ENCODE measurements around the gene ZNF148. TPM values are rescaled to one million over a fixed set of nuclear protein-coding genes. Genes with fewer than 3 reads are reported as not detected.
A peak's percentile ranks its signal among the peaks of the same experiment; 100 is the strongest.

Gene ZNF148
- polyA plus RNA-seq, 2 donors: 2.6 to 3.6 TPM

DNA sequence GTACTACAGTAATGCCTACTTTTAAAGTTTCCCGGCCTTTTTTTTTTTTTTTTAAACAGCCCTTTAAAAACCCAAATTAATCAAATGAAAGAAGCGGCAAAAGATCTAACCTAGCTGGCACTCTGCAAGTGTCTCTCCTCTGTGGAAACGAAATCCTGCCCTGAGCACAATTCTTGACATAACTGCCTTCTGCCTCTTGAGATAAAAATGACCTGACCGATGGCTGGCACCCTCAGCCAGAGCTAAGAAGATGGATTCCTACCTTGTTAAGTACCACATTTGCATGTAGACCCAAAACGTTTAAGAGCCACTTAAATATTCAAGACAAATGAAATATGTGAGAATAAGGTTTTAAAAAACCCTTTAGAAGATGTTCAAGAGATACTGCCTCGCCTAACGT is 146.0 kb downstream of the ZNF148 start:
- WGBS, 2 donors: 81 to 85% methylated on average over 7 of the region's 7 CpGs
- H3K4me3 ChIP-seq (ENCODE audit: low read depth in 1 of 2, low read length in 2 of 2): no peak overlapping the region
- H3K4me1 ChIP-seq (ENCODE audit: control insufficient read depth in 2 of 2, insufficient read depth in 2 of 2, low read length in 1 of 2): no peaks in the 10 kb centered on the region
- peaks cover 0 to 9% of the 10 kb centered on the region in 2 donors for H3K36me3 ChIP-seq (ENCODE audit: control insufficient read depth in 2 of 2, insufficient read depth in 2 of 2, low read length in 1 of 2)
- H3K9me3 ChIP-seq (ENCODE audit: control insufficient read depth in 2 of 2, insufficient read depth in 1 of 2, low read depth in 1 of 2, low read length in 1 of 2): no peaks in the 10 kb centered on the region
- no peak overlapping the region for H3K27ac ChIP-seq (ENCODE audit: low read depth in 2 of 2, low read length in 1 of 2)
- no peaks in the 10 kb centered on the region for H3K27me3 ChIP-seq (ENCODE audit: control insufficient read depth in 1 of 2, insufficient read depth in 2 of 2, low read length in 2 of 2)

DNA sequence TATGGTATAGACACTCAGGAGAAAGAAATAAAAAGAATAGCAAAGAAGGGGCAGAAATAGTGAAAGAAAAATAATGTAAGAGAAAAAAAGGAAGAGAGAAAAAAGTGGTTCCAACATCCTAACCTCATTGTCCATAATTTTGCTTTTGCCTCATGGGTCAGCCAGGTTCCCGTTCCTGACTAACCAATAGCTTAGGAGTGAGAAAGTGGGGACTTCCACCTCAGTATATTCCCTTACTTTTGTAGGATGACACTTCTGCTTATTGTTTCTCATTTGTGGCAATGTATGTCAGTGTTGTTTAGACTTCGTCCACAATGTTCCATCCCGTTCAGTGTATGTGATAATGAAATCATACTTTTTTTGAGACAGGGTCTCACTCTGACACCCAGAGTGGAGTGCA is 153.3 kb downstream of the ZNF148 start:
- 76 to 78% methylated on average over 3 of the region's 3 CpGs for WGBS, 2 donors
- no peaks in the 10 kb centered on the region for H3K27me3 ChIP-seq (ENCODE audit: control insufficient read depth in 1 of 2, insufficient read depth in 2 of 2, low read length in 2 of 2)
- no peaks in the 10 kb centered on the region for H3K36me3 ChIP-seq (ENCODE audit: control insufficient read depth in 2 of 2, insufficient read depth in 2 of 2, low read length in 1 of 2)
- no peak overlapping the region for H3K4me3 ChIP-seq (ENCODE audit: low read depth in 1 of 2, low read length in 2 of 2)
- no peaks in the 10 kb centered on the region for H3K4me1 ChIP-seq (ENCODE audit: control insufficient read depth in 2 of 2, insufficient read depth in 2 of 2, low read length in 1 of 2)
- H3K27ac ChIP-seq (ENCODE audit: low read depth in 2 of 2, low read length in 1 of 2): no peak overlapping the region
- H3K9me3 ChIP-seq (ENCODE audit: control insufficient read depth in 2 of 2, insufficient read depth in 1 of 2, low read depth in 1 of 2, low read length in 1 of 2): no peaks in the 10 kb centered on the region

DNA sequence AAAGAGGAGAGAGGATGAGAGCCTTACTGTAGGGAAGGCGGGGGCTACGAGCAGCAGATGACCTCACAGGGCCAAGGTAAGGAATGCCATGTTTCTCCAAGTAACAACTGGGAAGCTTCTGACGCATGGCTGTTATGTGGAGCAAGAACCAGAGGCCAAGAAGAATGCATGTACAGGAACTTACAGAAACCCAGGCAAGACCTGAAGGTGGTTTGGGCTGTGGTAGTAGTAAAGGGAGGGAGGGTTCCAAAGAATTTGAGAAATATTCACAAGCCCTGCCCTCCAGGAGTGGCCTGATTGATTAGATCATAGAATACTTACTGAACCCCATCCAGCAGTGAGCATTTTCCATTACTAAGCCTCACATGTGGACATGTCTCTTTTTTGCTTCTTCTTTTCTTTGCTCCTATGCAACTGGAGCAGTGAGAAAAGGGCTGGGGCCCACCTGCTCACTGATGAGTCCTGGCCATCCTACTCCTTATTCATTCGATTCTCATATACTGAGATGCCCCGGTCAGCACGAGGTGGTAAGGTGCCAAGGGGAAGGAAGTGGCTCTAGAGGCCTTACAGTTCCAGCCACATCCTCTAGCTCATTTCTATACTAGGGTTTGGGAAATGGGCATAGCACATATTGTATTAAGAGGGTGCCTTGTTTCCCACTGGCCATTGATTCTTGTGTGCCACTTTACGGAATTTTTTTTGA is 154.2 kb downstream of the ZNF148 start:
- Histone ChIP-seq H3K9me3 (ENCODE audit: control insufficient read depth in 2 of 2, insufficient read depth in 1 of 2, low read depth in 1 of 2, low read length in 1 of 2) (no peaks in the 10 kb centered on the region), H3K36me3 (ENCODE audit: control insufficient read depth in 2 of 2, insufficient read depth in 2 of 2, low read length in 1 of 2) (no peaks in the 10 kb centered on the region), H3K27ac (ENCODE audit: low read depth in 2 of 2, low read length in 1 of 2) (no peak overlapping the region), H3K4me3 (ENCODE audit: low read depth in 1 of 2, low read length in 2 of 2) (no peak overlapping the region), H3K27me3 (ENCODE audit: control insufficient read depth in 1 of 2, insufficient read depth in 2 of 2, low read length in 2 of 2) (no peaks in the 10 kb centered on the region), H3K4me1 (ENCODE audit: control insufficient read depth in 2 of 2, insufficient read depth in 2 of 2, low read length in 1 of 2) (no peaks in the 10 kb centered on the region)
- WGBS, 2 donors: 77 to 80% methylated on average over 7 of the region's 7 CpGs

DNA sequence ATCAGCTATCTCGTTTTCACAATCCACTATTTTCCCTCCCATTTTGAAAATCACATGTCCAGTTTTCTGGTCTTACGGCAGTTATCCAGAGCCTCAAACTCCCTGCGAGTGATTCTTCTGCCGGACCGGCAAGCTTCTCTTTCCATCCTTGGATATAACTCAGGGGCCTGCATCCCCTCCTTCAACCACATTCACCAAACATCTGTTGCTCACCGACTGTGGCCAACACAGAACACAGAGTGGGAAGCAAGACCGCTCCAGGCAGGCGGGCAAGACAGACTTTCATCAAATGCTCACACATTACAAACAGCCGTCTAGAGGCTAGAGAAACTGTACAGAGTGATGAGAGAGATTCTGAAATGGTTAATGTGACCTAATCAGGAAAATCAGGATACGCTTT is 154.9 kb downstream of the ZNF148 start:
- no peaks in the 10 kb centered on the region for H3K27me3 ChIP-seq (ENCODE audit: control insufficient read depth in 1 of 2, insufficient read depth in 2 of 2, low read length in 2 of 2)
- H3K27ac ChIP-seq (ENCODE audit: low read depth in 2 of 2, low read length in 1 of 2): no peak overlapping the region
- 85 to 86% methylated on average over 10 of the region's 10 CpGs for WGBS, 2 donors
- no peaks in the 10 kb centered on the region for H3K36me3 ChIP-seq (ENCODE audit: control insufficient read depth in 2 of 2, insufficient read depth in 2 of 2, low read length in 1 of 2)
- no peaks in the 10 kb centered on the region for H3K9me3 ChIP-seq (ENCODE audit: control insufficient read depth in 2 of 2, insufficient read depth in 1 of 2, low read depth in 1 of 2, low read length in 1 of 2)
- H3K4me3 ChIP-seq (ENCODE audit: low read depth in 1 of 2, low read length in 2 of 2): no peak overlapping the region
- H3K4me1 ChIP-seq (ENCODE audit: control insufficient read depth in 2 of 2, insufficient read depth in 2 of 2, low read length in 1 of 2): no peaks in the 10 kb centered on the region

DNA sequence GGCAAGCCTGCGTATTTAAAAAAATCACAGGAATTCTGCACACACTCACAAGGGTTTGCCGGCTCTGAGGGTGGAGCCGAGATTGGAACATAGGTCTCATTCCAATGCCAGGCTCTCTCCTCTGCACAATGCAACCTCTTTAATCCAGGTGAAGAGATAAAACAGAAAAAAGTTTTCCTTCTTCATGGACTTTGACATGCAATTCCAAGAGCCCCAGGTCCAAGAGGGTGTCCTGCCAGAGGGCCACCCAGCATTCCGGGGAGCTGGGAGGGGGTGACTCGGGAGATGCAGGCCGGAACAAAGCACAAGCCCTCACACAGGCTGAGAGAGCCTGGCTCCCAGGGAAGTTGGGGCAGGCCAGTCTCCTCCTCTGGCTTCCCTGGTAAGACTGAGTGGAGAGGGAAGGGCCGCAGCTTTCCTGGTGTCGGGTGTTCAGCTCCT is 155.8 kb downstream of the ZNF148 start:
- Histone ChIP-seq H3K27me3 (ENCODE audit: control insufficient read depth in 1 of 2, insufficient read depth in 2 of 2, low read length in 2 of 2) (no peaks in the 10 kb centered on the region), H3K36me3 (ENCODE audit: control insufficient read depth in 2 of 2, insufficient read depth in 2 of 2, low read length in 1 of 2) (no peaks in the 10 kb centered on the region), H3K4me3 (ENCODE audit: low read depth in 1 of 2, low read length in 2 of 2) (no peak overlapping the region), H3K4me1 (ENCODE audit: control insufficient read depth in 2 of 2, insufficient read depth in 2 of 2, low read length in 1 of 2) (no peaks in the 10 kb centered on the region), H3K9me3 (ENCODE audit: control insufficient read depth in 2 of 2, insufficient read depth in 1 of 2, low read depth in 1 of 2, low read length in 1 of 2) (no peaks in the 10 kb centered on the region), H3K27ac (ENCODE audit: low read depth in 2 of 2, low read length in 1 of 2) (no peak overlapping the region)
- WGBS, 2 donors: 46 to 60% methylated on average over 8 of the region's 8 CpGs

DNA sequence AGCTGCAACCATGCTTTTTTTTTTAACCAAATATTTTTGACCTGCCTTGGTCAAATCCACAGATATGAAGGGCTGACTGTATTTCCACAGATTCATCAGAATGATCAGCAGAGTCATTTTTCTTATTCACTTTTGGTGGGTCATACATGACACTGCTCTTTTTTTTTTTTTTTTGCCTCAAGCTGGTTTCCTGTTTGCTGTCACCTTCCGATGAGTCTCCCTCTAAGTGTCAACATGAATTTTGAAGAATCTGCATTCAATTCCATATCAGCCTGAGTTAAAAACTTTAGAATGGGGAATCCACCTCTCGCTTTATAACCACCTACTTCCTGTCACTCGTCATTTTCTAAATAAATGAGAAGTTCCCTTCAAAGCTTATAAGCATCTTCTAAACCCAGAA is 160.4 kb downstream of the ZNF148 start:
- 62 to 65% methylated on average over 3 of the region's 3 CpGs for WGBS, 2 donors
- H3K4me1 ChIP-seq (ENCODE audit: control insufficient read depth in 2 of 2, insufficient read depth in 2 of 2, low read length in 1 of 2): peaks cover 0 to 6% of the 10 kb centered on the region in 2 donors
- H3K9me3 ChIP-seq (ENCODE audit: control insufficient read depth in 2 of 2, insufficient read depth in 1 of 2, low read depth in 1 of 2, low read length in 1 of 2): no peaks in the 10 kb centered on the region
- no peak overlapping the region for H3K4me3 ChIP-seq (ENCODE audit: low read depth in 1 of 2, low read length in 2 of 2)
- no peak overlapping the region for H3K27ac ChIP-seq (ENCODE audit: low read depth in 2 of 2, low read length in 1 of 2)
- peaks cover 0 to 3% of the 10 kb centered on the region in 2 donors for H3K27me3 ChIP-seq (ENCODE audit: control insufficient read depth in 1 of 2, insufficient read depth in 2 of 2, low read length in 2 of 2)
- H3K36me3 ChIP-seq (ENCODE audit: control insufficient read depth in 2 of 2, insufficient read depth in 2 of 2, low read length in 1 of 2): no peaks in the 10 kb centered on the region

DNA sequence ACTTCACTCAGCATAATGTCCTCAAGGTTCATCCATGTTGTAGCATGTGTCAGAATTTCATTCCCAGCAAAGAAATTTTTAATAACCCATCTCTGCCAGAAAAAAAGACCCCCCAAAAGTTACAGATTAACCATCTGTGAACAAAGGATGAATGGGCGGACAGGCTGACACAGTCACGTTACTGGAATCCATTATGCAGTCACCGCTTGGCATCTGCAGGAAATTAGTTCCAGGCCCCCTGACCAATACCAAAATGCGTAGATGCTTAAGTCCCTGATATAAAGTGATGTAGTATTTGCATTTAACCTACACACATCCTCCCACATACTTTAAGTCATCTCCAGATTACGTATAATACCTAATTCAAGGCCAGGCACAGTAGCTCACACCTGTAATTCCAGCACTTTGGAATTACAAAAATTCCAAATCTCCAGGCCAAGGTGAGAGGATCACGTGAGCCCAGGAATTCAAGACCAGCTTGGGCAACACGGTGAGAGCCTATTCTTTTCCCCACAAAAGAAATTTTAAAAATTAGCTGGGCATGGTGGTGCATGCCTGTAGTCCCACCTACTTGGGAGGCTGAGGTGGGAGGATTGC is 161.1 kb downstream of the ZNF148 start:
- no peak overlapping the region for H3K4me3 ChIP-seq (ENCODE audit: low read depth in 1 of 2, low read length in 2 of 2)
- peaks cover 0 to 6% of the 10 kb centered on the region in 2 donors for H3K4me1 ChIP-seq (ENCODE audit: control insufficient read depth in 2 of 2, insufficient read depth in 2 of 2, low read length in 1 of 2)
- H3K36me3 ChIP-seq (ENCODE audit: control insufficient read depth in 2 of 2, insufficient read depth in 2 of 2, low read length in 1 of 2): no peaks in the 10 kb centered on the region
- no peak overlapping the region for H3K27ac ChIP-seq (ENCODE audit: low read depth in 2 of 2, low read length in 1 of 2)
- 85 to 86% methylated on average over 7 of the region's 7 CpGs for WGBS, 2 donors
- H3K27me3 ChIP-seq (ENCODE audit: control insufficient read depth in 1 of 2, insufficient read depth in 2 of 2, low read length in 2 of 2): peaks cover 0 to 3% of the 10 kb centered on the region in 2 donors
- no peaks in the 10 kb centered on the region for H3K9me3 ChIP-seq (ENCODE audit: control insufficient read depth in 2 of 2, insufficient read depth in 1 of 2, low read depth in 1 of 2, low read length in 1 of 2)

DNA sequence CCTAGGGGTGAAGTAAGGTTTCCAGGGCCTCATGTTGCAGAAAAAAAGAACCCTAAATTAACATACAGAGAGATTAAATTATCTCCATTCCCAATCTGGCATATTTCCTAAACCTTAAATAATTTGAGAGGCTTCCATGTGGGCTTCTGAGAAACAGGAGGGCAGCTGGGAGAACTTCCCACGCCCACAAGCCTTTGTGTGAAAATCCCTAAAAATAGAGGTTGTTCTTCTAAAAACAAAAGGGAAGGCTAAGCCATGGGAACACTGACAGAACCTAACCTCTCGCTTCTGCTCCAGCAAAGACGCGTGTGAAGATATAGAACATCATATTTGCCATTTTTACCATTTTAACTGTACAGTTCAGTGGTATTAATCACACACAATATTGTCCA is 161.8 kb downstream of the ZNF148 start:
- 89 to 92% methylated on average over 4 of the region's 4 CpGs for WGBS, 2 donors
- Histone ChIP-seq H3K4me1 (ENCODE audit: control insufficient read depth in 2 of 2, insufficient read depth in 2 of 2, low read length in 1 of 2) (peaks cover 0 to 6% of the 10 kb centered on the region in 2 donors), H3K27ac (ENCODE audit: low read depth in 2 of 2, low read length in 1 of 2) (no peak overlapping the region), H3K27me3 (ENCODE audit: control insufficient read depth in 1 of 2, insufficient read depth in 2 of 2, low read length in 2 of 2) (peaks cover 0 to 3% of the 10 kb centered on the region in 2 donors), H3K9me3 (ENCODE audit: control insufficient read depth in 2 of 2, insufficient read depth in 1 of 2, low read depth in 1 of 2, low read length in 1 of 2) (no peaks in the 10 kb centered on the region), H3K36me3 (ENCODE audit: control insufficient read depth in 2 of 2, insufficient read depth in 2 of 2, low read length in 1 of 2) (no peaks in the 10 kb centered on the region), H3K4me3 (ENCODE audit: low read depth in 1 of 2, low read length in 2 of 2) (no peak overlapping the region)

DNA sequence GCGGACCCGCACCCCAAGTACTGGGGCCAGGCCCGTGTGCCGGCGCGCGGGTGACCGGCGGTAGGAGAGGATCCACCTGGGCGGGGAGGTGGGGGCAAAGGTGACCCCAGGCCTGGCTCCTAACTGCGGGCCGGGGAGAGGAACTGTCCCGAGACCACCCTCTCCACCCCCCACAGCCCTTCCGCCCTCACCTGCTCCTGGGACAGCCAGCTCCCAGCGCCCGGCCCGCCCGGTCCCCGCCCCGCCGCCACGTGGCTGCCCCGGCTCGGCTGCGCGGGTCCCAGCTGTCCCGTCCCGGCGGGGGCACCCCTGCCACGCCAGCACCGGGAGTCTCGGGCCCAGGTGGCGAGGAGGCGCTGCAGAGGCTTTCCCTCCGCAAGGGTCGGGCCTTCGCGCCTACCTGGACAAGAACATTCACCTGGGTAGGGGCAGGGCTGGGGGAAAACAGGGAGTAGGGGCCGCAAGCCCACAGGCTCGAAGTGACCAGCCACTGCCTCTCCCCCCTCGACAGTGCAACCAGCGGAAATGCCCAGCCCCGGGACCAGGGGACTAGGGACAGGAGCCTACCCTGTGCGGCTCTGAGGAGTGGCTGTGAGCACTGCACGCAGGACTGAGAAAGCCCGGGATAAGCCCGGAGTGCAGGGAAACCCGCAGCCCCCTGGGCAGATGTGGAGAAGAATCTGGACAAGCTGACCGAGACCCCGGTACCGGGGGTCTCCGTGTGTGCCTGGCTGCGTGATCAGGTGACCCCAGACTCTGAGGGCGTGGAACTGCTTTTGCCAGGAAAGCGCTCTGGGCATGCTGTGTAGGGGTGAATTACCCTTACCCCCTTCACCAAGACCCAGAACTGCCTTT is 162.4 kb downstream of the ZNF148 start, which contains the start of gene SLC12A8:
Gene SLC12A8 (minus strand): TSS at position 240 of the 855 bp plus-strand sequence. CDS start 1,399 bp downstream, outside the sequence.
- Histone ChIP-seq H3K9me3 (ENCODE audit: control insufficient read depth in 2 of 2, insufficient read depth in 1 of 2, low read depth in 1 of 2, low read length in 1 of 2) (no peaks in the 10 kb centered on the region), H3K36me3 (ENCODE audit: control insufficient read depth in 2 of 2, insufficient read depth in 2 of 2, low read length in 1 of 2) (no peaks in the 10 kb centered on the region), H3K4me3 (ENCODE audit: low read depth in 1 of 2, low read length in 2 of 2) (peak within 1 kb of the TSS; percentile 62 to 70), H3K27me3 (ENCODE audit: control insufficient read depth in 1 of 2, insufficient read depth in 2 of 2, low read length in 2 of 2) (peaks cover 0 to 3% of the 10 kb centered on the region in 2 donors), H3K27ac (ENCODE audit: low read depth in 2 of 2, low read length in 1 of 2) (no peak within 1 kb of the TSS), H3K4me1 (ENCODE audit: control insufficient read depth in 2 of 2, insufficient read depth in 2 of 2, low read length in 1 of 2) (peaks cover 0 to 6% of the 10 kb centered on the region in 2 donors)
- 8 to 11% methylated on average over 45 to 55 of the region's 55 CpGs for WGBS, 2 donors

Measured in esophagus (tissue), 2 donors.